NCI-H524 treated with DMSO at 0.1 percent for 48 hours (cell line): ENCODE data around the gene ABHD17A.
"Not testable (repeated sequence)": the region's sequence is repeated elsewhere in the genome, so short reads cannot be mapped to it uniquely, and the experiment has no call there.

Experiments
- DNase-seq: peaks from one replicate; lab custom pipeline; 2025; lab: John Stamatoyannopoulos, UW

The ABHD17A gene

GRCh38 chr19:1881393-1882088 lies 3.8 kb downstream of the ABHD17A start:
- DNase-seq: not testable (repeated sequence)

- DNase-seq: no peak
These were observed 4.5 kb downstream of the ABHD17A start for GRCh38 chr19:1880611-1881392.

- DNase-seq: not testable (repeated sequence)
These were observed 5.3 kb downstream of the ABHD17A start for GRCh38 chr19:1879982-1880381.

GRCh38 chr19:1878583-1878982 lies 6.7 kb downstream of the ABHD17A start:
- DNase-seq: not testable (repeated sequence)

GRCh38 chr19:1877280-1877660 lies 8.0 kb downstream of the ABHD17A start:
- not testable (repeated sequence) for DNase-seq

- DNase-seq: not testable (repeated sequence)
These were observed 8.6 kb downstream of the ABHD17A start for GRCh38 chr19:1876496-1877279.

GRCh38 chr19:1875646-1876495 lies 9.4 kb downstream of the ABHD17A start:
- peak; percentile 37 for DNase-seq

- DNase-seq: not testable (repeated sequence)
These were observed 10.0 kb downstream of the ABHD17A start for GRCh38 chr19:1875265-1875645.

GRCh38 chr19:1874554-1875185 lies 10.6 kb downstream of the ABHD17A start:
- DNase-seq: no peak

GRCh38 chr19:1873524-1874473 lies 11.5 kb downstream of the ABHD17A start:
- DNase-seq: no peak

- DNase-seq: no peak
These were observed 12.3 kb downstream of the ABHD17A start for GRCh38 chr19:1872807-1873523.

GRCh38 chr19:1871630-1872029 lies 13.7 kb downstream of the ABHD17A start:
- no peak for DNase-seq

- DNase-seq: no peak
These were observed 14.1 kb downstream of the ABHD17A start for GRCh38 chr19:1871140-1871597.

- DNase-seq: no peak
These were observed 16.3 kb downstream of the ABHD17A start for GRCh38 chr19:1868971-1869370.

- DNase-seq: no peak
These were observed 18.0 kb downstream of the ABHD17A start for GRCh38 chr19:1867349-1867724.

GRCh38 chr19:1866693-1867348 lies 18.5 kb downstream of the ABHD17A start:
- no peak for DNase-seq

GRCh38 chr19:1865172-1866010 lies 19.9 kb downstream of the ABHD17A start:
- DNase-seq: no peak
